GM12801 (cell line): ENCODE measurements around the gene LAMA5.

Experiments used
- TF ChIP-seq, protein P1 (sequence below): IDR thresholded peaks from one replicate; pipeline ENCODE4 v1.5.1; 2011; ENCODE audit warnings: control low read depth; ENCODE audit not compliant: insufficient read length; ENCODE audit errors: extremely low read depth

Gene LAMA5

DNA sequence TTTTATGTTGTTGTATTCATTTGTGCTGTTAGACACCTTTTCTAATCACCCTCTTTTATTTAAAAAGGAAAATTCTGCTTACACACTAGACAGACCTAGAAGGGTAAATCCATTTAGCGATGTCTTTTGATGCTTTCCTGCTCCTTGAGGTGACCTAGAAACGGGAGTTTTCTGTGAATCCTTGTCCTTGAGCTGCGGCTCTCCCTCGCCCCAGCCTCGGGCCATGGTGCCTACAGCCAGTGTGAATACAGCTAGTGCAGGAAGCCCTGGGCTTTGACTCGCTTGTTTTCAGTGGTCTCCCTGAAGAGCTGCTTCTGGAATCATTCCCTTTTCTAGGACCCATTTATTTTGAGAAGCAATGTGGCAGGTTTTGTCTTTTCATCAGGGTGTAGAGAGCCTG lies 82.0 kb downstream of the LAMA5 start:
- TF ChIP-seq, protein P1, sequence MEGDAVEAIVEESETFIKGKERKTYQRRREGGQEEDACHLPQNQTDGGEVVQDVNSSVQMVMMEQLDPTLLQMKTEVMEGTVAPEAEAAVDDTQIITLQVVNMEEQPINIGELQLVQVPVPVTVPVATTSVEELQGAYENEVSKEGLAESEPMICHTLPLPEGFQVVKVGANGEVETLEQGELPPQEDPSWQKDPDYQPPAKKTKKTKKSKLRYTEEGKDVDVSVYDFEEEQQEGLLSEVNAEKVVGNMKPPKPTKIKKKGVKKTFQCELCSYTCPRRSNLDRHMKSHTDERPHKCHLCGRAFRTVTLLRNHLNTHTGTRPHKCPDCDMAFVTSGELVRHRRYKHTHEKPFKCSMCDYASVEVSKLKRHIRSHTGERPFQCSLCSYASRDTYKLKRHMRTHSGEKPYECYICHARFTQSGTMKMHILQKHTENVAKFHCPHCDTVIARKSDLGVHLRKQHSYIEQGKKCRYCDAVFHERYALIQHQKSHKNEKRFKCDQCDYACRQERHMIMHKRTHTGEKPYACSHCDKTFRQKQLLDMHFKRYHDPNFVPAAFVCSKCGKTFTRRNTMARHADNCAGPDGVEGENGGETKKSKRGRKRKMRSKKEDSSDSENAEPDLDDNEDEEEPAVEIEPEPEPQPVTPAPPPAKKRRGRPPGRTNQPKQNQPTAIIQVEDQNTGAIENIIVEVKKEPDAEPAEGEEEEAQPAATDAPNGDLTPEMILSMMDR = no peak

DNA sequence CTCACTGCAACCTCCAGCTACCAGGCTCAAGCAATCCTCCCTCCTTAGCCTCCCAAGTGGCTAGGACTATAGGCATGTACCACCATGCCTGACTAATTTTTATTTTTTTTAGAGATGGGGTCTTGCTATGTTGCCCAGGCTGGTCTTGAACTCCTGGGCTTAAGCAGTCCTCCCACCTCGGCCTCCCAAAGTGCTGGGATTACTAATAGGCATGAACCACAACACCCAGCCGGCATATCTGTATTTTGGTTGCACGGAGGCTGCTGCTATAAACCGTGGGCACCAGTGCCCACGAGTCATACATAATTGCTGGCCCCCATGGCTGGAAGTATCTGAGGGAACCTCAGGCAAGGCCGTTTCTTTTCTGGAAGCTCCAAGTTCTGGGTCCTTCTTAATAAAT lies 82.7 kb downstream of the LAMA5 start:
- TF ChIP-seq, protein P1 = no peak

DNA sequence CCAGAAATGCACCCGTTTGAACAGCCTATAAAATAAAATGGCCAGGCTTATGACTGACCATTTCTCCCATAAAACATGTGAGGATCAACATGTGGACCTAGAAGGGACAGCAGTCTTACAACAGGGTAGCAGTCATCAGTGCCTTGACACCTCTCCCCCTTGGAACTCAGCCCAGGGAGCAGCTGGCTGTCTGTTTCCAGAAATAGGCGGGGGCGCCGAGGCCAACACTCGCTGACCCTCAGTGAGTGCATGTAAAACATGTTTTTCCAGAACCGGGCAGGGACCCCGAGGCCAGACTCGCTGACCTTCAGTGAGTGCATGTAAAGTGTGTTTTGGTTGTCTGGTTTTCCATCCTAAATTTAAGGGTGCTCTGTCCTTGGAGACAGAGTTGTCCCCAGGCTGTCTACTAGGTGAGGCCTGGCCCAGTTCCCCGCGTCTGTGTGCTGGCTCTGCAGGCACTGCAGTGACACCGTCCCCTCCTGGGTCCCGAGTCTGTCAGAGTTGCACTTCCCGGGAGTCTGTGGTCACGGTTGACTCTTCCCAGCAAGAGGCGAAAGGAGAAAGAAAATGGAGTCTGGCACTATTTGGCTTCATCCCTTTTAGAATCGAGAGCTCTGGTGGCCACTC lies 84.1 kb downstream of the LAMA5 start:
- TF ChIP-seq, protein P1 = no peak

DNA sequence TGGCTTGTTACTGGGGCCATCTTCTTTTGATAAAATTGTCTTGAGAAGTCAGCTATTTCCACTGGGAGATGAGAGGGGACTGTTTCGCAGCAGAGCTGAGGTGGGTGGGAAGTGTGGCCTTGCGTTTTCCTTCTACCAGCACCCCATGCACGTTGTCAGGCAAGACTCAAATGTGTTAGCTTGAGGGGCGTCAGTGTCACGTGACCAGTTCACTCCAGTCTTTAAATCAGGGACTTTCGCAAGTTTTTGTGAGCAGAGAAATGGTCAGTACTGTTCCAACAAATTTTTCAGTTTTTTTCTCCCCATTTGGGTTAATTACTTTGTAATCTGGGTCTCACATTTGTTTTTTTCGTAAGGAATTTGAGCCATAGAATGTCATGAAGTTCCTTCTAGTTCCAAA lies 85.0 kb downstream of the LAMA5 start:
- TF ChIP-seq, protein P1 = no peak

DNA sequence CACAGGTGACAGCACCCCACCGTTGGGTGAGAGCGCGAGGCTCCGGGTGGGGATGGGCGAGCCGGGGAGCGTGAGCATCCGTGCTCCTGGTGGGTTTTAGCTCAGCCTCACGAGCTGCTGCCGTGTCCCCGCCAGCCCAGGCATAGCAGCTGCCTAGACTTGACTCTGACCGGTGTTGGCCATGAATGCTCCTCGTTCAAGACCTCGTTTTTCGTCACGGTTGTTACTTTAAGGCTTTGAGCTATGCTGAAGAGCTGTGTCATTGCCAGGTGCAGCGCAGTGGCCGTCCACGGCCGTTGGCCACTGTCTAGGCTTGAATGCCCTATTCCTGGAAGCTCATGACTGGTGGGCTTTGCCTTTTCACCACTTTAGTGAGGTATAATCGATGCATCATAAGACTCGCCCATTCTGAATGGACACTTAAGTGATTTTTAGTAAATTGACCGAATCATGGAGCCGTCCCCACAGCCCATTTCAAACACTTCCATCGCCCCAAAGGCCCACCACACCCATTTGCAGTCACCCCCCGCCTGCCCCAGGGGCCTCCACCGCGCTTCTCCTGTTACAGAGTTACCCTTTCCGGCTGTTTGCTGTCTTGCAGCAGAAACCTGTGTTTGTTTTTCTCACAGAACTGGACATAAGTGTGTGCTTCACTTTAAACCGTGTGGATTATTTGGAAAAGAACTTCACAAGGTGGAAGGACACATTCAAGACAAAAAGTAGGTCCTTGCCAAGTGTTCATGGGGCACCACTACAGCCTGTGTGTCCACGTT lies 85.8 kb downstream of the LAMA5 start:
- TF ChIP-seq, protein P1 = no peak

DNA sequence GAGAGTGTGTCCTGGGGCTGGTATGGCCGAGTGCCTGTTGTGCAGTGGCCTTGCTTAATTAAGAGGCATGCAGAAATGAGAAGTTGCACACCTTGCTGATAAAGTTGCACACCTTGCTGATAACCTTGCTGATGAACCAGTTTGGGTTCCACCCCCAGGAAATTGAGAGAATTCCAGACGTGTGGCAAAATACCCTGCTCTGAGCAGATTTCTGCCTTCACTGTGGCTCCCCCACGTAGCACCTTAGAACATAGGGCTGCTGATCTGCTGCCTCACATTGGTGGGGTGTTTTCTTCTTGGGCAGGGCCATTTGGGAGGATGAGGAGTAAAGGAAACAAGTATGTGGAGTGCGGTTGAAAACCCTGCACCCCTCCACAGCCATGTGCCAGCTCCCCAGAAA lies 86.8 kb downstream of the LAMA5 start:
- TF ChIP-seq, protein P1 = no peak

DNA sequence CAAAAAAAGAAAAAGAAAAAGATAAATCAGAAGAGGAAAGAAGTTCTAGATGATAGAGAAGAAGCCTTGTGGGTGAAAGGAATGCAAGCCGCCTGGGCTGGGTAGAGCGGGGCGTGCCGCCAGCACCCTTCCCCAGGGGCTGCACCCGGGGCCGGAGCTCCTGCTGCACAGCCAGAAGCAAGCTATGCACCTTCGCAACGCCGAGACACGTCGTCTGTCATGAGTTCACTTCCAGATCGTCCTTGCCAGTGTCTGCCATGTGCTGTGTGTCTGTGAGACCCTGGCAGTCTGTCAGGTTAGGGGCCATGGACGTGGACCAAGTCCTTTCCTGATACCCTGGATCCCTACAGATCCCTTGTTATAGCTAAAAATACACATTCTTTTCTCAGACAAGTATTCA lies 89.9 kb downstream of the LAMA5 start:
- TF ChIP-seq, protein P1 = no peak
